GM19372 (cell line): ENCODE measurements around the gene FXYD4.

Source experiments
- ATAC-seq: cut with Tn5 transposase; IDR thresholded peaks from one replicate; pipeline ENCODE4 v1.9.1; 2021; ENCODE audit warnings: mild to moderate bottlenecking, low read depth, moderate library complexity; ENCODE audit not compliant: unreplicated experiment

The FXYD4 gene

DNA sequence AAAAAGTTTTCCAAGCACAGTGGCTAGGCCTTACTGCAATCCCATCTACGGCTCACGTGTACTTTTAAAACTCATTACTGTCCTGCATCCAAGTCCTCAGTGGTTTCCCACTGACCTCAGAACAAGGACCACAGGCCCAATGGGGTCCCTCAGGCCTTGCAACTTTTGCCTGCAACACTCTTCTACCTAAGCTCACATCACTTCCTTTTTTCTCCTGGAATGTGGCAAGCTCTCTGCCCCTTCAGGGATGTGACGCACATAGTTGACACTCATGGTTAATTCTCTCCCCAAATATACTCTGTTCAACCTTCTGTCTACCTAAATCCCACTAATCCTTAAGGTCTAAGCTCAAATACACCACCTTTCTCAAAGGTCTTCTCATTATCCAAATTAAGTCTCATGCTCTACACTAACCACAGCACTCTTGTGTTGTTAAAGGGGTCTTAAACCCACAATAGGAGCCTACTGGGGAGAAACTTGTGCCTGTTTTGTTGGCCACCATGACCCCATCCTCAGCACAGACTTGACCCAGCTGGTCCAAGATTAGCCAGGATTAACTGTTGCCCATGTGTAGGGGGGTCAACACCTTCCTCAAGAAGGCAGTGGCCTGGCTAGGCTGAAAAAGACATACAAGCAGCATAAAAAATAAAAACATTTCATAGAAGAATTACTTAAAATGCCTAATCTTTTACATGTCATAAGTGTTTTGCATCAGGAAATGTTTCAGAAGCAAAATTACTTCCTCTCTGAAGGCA, 22.3 kb downstream of the FXYD4 start:
- ATAC-seq, result no peak

DNA sequence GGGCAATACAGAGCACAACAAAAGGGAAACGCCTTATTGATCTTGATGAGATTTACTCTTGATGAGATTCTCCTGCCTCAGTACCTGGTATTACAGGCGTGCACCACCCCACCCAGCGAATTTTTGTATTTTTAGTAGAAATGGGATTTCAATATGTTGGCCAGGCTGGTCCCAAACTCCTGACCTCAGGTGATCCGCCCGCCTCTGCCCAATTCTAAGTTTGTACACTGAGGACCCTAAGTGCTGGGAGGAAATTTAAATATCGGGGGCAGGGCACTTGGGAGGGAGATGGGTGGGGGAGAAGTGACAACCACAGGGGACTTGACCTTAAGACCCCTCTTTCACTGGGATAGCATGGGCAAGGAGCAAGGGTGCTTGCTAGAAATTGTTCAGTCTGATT, 23.4 kb downstream of the FXYD4 start:
- no peak for ATAC-seq

DNA sequence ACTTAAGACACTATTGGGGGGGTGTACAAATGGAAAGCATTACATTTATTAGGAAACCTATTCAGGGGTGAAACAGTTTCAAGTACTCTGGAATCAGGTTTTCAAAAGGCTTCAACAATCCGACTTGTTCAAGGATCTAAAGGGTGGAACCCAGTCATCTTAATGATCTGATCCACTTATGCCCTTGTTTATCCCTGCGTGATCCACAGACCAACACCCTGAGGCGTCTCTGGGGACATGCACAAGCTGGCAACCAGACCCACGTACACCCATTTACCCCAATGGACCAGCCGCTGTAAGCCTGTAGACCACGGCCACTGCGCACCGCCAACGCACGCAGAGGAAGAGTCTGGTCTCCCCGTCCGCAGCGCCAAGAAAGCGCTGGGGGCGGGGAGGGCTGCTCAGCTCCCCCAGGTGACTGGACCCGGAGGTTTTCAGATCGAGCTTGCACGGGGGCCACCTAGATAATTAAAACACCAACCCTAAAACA, 24.2 kb downstream of the FXYD4 start:
- no peak for ATAC-seq

DNA sequence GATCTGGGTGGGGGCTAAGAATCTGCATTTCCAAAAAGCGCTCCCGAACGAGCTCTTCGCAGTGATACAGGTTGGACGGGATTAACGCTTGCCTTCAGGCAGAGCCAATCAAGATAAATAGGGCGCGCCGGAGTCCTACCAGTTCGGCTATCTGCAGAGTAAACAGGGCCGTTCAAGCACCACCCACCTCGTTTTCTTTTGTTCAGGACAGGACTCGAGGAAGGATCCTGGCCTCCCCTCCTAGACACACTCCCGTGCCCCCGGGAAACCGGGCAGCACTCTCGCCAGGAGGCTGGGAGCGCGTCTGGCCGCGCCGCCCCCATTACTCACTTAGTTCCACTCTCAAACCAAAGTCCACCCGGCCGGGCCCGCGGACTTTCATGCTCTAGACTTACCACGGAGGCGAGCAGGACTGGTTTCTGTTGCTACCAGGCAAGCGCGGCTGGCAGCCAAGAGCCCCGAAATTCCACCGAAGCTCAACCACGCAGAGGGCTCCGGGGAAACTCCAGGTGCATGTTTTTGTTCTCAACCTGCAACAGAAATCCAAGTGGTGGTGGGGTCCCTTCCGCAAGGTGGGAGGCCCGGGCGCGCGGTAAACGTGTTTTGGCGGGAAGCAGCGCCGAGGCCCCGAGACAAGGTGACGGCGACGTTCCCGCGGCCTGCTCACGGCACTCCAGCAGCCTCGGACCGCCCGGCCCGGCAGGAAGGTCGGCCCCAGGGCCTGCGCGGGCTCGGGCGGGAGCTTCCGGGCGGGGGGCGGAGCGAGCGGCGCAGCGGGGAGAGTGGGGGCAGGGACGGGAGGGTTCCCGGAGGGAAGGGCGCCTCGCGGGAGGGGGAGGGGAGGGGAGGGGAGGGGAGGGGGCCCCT, 24.9 kb downstream of the FXYD4 start:
- ATAC-seq, result peak; percentile 46

DNA sequence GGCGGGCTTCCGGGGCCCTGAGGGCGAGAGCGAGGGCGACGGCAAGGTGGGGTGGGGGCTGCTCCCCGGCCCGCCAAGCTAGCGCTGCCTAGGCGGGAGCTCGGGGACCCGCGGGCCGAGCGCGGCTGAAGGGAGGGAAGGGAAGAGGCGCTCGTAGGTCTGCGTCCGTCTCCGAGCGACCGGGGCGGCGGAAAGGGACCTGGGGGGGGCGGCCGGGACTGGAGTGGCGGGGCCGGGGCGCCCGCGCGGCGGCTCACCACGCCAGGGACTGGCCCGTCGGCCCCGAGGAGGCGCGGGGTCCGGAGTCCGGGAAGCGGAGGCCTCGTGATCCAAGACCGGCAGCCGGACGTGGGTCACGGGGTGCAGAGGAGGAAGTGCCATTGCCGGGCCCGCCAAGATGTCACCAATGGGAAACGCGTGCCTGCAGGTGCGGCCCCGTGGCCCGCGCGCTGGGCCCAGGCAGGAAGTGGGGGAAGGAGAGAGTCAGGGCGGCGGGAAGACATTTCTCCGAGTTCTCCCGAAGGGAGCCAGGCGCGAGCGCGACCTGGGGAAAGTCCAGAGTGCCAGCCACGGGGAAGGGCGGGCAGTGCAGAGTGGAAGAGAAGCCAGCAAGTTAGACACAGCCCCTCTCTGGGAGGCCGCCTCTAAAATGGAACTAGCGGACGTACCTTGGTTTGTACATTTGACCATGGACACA, 25.6 kb downstream of the FXYD4 start:
- ATAC-seq, result peak; percentile 77

DNA sequence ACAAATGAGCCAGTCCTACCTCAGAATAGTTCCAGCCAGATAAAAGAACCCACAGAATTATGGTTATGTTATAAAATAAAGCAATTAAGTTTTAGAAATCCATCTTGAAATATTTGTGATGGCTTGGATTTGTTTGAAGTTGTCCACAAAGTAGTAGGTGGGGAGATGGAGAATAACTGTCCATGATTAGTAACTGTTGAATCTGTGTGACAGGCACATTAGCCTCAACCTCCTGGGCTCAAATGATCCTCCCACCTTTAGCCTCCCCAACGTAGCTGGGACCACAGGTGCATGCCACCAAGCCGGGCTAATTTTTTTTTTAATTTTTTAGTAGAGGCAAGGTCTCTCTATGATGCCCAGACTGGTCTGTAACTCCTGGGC, 27.5 kb downstream of the FXYD4 start:
- ATAC-seq, result no peak

DNA sequence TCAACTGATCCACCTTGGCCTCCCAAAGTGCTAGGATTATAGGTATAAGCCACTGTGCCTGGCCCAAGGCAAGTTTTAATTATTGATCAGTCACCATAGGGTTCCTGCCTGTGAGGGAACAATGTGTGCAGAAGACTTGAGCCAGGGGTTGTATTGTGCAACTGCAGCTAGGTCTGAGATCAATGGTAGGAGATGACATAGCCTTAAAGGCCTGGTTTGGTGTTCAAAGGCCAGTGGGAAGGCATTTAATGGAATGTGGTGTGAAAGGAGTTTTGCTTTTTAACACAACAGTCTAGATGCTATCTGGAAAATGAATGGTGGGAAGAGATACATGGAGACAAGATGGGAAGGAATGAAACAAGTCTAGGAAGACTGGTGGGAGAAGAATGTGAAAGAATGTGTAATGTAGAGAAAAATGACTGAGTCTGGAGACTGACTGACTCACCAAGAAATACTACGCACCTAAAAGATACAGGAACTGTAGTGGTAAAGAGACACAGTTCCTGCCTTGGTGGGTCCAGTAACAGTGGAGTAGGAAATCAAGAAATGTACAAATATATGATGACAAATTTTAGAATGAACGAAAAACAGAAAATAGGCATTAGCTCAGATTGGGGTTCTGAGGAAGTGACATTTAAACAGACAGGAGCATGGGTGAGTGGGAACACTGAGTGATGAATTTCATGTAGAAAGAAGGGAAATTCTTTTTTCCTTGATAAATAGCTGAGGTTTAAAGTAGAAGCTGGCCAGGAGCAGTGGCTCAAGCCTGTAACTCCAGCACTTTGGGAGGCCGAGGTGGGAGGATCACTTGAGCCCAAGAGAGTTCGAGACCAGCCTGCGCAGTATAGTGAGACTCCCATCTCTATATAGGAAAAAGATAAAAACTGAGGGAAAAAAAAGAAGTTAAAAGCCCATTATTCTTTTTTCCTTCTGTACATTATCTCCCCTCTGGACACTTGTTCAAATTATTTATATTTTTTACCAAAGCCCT, 28.2 kb downstream of the FXYD4 start:
- ATAC-seq, result no peak

DNA sequence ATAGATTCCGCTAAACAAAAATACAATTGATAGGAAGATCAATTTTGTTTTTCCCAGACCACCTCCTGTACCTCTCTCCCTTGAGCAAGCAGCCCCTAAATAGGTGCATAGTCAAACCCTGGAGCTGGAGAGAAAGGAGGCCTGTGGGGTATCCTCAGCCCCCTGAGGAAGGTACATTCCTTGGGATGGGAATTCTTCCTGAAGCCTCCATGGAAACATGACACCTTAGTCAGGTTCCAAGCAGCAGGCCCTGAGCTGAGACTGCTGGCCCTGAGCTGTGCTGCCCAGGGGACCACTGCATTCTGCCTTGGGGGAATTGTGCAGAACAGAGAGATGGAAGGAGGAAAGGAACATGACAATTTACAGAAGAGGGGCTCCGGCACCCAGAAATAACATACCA, 30.2 kb downstream of the FXYD4 start:
- no peak for ATAC-seq

DNA sequence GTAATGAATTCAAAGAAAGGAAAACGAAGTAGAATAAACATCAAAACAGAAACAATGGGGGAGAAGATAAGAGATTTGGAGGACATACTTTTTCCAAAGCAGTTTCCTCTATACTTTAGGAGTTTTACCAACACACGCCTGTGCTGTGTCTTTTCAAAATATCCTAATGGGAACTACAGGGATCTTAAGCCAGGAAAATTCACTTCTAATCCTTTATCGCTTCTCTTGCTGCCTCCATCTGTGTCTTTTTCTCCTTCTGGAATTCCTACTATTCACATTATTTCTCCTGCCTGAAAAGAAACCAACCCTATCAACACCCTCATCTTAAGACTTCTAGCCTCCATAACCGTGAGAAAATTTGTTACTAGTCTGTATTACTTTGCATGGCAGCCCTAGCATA, 30.7 kb downstream of the FXYD4 start:
- ATAC-seq, result no peak

DNA sequence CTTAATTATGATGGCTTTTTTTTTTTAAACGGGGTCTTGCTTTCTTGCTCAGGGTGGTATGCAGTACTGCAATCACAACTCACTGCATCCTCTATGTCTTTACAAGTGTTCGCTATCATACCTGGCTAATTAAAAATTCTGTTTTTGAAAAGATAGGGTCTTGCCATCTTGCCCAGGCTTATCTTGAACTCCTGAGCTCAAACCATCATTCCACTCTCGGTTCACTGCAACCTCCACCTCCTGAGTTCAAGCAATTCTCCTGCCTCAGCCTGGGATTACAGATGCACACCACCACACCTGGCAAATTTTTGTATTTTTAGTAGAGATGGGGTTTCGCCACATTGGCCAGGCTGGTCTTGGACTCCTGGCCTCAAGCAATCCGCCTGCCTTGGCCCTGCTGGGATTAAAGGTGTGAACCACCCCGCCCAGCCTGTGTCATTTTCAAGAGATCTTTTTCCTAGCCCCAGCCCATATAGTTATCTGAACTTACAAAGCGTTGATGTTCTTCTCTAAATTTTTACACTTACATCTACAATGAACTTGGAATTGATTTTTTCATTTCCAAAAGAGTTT, 31.5 kb downstream of the FXYD4 start:
- no peak for ATAC-seq

DNA sequence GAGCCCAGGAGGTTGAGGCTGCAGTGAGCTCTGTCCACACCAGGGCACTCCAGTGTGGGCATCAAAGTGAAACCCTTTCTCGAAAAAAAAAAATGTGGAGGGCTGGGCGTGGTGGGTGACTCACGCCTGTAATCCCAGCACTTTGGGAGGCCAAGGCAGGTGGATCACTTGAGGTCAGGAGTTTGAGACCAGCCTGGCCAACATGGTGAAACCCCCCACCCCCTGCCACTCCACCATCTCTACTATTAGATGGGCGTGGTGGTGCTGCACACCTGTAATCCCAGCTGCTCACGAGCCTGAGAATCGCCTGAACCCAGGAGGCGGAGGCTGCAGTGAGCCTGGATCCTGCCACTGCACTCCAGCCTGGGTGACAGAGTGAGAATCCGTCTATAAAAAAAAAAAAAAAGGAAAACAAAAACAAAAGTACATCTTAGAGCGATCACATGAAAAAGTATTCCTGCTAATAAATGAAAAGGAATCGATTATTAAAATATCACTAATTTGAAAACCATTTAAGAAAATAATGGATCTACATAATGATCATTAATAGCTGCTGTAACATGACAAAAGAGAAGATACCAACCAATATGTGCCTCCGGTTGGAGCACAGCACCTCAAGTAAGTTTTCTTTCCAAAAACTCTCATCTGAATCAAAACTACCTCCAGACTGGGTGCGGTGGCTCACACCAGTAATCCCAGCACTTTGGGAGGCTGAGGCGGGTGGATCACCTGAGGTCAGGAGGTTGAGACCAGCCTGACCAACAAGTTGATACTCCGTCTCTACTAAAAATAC, 32.7 kb downstream of the FXYD4 start:
- ATAC-seq, result no peak

DNA sequence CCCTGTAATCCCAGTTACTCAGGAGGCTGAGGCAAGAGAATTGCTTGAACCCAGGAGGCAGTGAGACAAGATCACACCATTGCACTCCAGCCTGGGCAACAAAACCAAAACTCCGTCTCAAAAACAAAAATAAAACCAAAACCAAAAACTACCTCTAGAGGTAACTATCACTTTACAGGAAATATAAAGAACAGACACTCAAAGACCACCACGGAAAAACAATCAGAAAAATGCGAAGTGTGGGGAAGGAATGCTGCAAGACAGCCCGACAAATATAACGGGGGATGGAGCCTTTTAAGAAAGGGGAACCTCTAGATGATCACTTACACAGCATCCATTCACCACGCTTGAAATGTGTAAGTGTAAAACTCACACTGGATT, 33.3 kb downstream of the FXYD4 start:
- no peak for ATAC-seq

DNA sequence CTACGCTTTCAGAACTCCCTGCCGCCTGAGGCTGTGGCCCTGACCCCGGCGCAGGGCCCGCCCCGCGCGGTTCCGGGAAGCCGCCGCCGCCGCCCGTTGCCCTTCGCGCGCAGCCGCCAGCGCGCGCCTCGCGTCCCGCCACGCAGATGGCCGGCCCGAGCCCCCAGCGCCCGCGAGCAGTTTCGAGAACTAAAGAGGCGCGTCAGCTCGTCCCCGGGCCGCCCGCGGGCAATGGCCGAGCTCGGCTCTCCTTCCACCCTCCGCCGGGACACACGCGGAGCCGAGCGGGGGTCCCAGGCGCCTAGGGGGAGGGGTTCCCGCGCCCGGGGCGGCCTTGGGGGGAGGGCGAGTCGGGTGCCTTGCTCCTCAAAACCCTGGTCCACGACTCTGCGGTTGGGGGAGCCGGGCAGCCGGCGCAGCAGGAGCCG, 35.7 kb downstream of the FXYD4 start:
- ATAC-seq, result no peak

DNA sequence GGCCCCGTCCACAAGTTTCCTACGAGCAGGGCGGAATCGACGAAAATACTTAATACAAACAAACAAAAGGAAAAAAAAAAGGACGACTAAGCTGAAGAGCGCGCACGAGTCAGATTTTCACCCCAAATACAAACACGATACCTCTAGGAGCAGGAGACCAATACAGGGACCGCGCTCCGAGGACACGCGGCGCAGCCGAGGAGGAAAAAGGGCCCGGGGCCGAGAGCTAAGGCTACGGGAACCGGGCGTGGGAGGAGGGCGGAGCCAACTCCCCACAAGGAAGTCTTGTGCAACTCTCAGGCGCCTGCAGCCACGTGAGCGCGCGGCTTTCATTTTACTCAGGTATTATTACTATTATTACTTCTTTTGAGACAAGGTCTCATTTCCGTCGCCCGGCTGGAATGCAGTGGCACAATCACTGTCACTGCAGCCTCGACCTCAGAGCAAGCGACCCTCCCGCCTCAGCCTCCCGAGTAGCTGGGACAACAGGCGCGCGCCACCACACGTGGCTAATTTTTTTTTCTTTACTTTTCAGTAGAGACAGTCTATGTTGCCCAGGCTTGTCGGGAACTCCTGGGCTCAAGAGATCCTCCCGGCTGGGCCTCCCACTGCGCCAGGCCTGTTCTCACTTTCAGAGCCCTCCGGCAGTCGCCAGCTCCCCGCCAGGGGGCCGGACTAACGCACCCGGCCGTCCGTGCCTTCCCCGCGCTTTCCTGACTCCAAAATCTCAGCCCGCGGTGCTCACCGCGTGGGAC, 36.3 kb downstream of the FXYD4 start:
- peak; percentile 40 for ATAC-seq

DNA sequence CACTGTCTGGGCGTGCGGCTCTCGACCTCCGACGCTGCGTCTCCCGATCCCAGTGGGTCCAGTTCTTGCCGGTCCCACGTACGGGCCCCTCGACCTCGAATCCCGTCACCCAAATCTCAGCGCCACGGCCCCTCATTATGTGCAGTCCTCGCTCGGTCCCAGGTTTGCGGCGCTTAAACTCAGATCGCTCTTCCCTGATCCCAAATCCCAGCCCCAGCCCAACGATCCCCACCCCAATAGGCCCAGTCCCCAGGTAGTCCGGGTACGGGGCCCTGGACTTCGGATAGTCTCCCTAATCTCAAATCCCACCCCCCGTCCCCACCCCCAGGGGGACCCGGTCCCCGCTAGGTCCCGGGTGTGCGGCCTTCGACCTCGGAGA, 36.9 kb downstream of the FXYD4 start:
- ATAC-seq, result no peak

DNA sequence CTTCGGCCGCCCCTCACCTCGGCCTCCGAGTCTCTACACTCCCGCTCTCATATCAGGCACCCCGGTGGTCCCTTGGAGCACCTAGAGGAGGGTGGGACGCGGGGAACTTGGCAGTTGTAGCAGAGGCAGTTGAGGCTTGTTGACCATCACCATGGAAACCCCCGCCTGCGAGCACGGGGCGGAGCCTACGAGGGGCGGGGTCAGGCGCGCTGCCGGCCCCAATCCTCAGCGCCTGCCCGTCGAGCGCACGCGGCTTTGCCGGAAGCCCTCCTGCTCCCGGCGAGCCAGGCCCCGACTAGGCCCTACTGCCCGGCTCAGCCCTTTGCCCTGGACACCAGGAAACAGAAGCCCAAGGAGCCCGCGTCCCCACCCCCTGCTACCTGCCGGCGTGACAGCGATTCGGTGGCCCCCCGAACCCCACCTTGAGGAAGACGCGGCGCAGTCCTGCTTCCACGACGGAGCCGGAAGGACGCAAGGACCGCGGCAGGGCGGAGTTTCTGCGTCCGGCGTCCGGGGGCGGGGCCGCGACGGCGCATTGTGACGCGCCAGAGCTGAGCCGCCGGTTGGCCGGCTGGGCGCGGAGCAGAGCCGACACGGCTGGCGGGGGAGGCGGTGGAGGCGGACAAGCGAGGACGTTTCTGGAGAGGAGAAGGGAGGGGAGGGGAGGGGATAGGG, 37.4 kb downstream of the FXYD4 start, which contains the start of gene HNRNPF:
Gene HNRNPF (minus strand): TSS at position 477 of the 675 bp plus-strand sequence. CDS start 21,302 bp downstream, outside the sequence.
- peak; percentile 69 for ATAC-seq

DNA sequence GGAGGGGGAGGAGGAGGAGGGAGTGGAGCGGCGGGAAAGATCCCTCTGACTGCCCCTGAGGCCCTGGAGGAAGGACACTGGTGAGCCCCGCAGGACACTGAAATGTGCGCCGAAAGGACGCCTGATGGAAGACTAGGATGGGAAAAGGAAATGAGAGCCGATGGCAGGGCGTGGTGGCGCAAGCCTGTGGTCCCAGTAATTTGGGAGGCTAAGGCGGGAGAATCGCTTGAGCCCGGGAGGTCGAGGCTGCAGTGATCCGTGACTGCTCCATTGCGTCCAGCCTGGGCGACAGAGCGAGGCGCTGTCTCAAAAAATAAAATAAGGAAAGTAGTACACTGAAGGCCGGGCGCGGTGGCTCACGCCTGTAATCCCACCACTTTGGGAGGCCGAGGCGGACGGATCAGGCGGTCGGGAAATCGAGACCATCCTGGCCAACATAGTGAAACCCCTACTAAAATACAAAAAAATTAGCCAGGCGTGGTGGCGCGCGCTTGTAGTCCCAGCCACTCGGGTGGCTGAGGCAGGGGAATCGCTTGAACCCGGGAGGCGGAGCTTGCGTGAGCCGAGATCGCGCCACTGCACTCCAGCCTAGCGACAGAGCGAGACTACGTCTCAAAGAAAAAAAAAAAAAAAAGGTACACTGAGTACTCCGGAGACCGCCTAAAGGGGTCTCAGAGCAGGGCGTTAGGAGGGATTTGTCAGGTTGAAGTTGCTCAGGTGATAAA, 38.1 kb downstream of the FXYD4 start:
- ATAC-seq, result no peak
